ENCODE measurements around the gene LUC7L3. TPM values are rescaled to one million over a fixed set of nuclear protein-coding genes. Genes with fewer than 3 reads are reported as not detected.
A peak's percentile ranks its signal among the peaks of the same experiment; 100 is the strongest.

LUC7L3 gene
- total RNA-seq, 2 donors from 2014 or later = 82.0 to 92.5 TPM

- intact Hi-C loops (cut with DNase I) = loop anchor here (5.0 kb wide), 3 partner anchors 42 to 142 kb away; no protein-coding TSS in a partner anchor
- peak; percentile 71 for DNase-seq (ENCODE audit: low spot score)
These were observed 34.6 kb upstream of the LUC7L3 start for GRCh38 chr17:50684612-50685333.

GRCh38 chr17:50685334-50685665 lies 34.1 kb upstream of the LUC7L3 start:
- intact Hi-C loops (cut with DNase I) = loop anchor here in 1 of 2 donors (5.0 kb wide), 1 partner anchor 143 kb away; no protein-coding TSS in a partner anchor
- no peak for DNase-seq (ENCODE audit: low spot score)

DNA sequence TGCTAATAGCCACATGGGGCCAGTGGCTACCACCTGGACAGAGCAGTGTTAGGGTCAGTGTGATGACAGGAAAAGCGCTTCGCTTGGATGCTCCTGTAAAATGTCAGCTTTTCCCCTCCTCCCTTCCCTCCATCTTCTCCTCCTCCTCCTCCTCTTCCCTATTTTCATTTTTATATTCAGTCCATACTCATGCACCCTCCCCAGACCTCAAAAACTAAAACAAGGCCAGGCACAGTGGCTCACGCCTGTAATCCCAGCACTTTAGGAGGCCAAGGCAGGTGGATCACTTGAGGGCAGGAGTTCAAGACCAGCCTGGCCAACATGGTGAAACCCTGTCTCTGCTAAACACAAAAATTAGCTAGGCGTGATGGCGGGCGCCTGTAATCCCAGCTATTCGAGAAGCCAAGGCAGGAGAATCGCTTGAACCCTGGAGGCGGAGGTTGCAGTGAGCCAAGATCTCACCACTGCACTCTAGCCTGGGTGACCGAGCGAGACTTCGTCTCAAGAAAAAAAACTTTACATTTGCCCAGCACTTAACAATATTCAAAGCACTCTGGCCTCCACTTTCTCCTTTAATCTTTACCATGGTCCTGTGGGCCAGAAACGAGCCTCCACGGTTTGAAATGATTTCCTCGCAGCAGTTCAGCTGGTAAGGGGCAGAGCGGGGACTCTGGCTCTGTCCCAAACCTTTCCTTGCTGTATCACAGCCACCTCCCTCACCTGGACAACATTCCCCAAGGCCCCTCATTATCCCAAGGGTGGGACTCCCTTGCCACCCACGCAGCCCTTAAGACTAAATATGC lies 33.5 kb upstream of the LUC7L3 start:
- intact Hi-C loops (cut with DNase I) = loop anchor here in 1 of 2 donors (5.0 kb wide), 1 partner anchor 144 kb away; no protein-coding TSS in a partner anchor
- DNase-seq (ENCODE audit: low spot score) = peak; percentile 20

DNA sequence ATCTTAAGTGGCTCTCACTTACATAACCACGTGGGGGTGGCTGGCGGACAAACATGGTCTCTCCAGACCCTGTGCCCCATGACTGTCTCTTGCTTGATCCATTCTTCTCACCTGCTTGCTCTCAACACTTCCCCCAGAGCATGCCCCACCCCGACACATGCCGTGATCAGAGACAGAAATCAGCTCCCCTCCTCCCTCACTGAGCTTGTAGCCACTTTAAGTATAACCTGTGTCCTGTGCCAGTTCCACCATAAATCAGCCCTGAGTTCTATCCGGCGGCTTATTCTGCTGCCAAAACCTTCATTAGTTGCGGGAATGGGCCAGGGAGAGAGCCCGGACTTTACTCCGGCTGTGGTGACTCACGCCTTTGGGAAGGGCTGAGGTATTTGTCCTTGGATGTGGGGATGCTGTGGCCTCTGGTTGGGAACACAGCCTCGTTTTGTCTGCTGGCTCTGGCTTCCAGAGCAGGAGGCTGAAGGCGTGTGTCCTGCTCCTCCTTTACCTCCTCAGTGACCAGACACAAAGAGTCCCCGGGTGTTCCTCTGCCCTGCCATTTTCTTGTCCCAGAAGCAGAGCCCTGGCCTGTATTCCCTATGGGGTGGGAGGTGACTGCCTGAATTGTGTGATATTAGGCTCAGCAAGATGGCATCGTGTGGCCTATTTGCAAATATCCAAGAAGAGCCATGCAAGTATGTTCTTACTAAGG lies 32.8 kb upstream of the LUC7L3 start:
- peak; percentile 94 for DNase-seq (ENCODE audit: low spot score)
- intact Hi-C loops (cut with DNase I) = loop anchor here in 1 of 2 donors (5.0 kb wide), 1 partner anchor 144 kb away; no protein-coding TSS in a partner anchor

DNA sequence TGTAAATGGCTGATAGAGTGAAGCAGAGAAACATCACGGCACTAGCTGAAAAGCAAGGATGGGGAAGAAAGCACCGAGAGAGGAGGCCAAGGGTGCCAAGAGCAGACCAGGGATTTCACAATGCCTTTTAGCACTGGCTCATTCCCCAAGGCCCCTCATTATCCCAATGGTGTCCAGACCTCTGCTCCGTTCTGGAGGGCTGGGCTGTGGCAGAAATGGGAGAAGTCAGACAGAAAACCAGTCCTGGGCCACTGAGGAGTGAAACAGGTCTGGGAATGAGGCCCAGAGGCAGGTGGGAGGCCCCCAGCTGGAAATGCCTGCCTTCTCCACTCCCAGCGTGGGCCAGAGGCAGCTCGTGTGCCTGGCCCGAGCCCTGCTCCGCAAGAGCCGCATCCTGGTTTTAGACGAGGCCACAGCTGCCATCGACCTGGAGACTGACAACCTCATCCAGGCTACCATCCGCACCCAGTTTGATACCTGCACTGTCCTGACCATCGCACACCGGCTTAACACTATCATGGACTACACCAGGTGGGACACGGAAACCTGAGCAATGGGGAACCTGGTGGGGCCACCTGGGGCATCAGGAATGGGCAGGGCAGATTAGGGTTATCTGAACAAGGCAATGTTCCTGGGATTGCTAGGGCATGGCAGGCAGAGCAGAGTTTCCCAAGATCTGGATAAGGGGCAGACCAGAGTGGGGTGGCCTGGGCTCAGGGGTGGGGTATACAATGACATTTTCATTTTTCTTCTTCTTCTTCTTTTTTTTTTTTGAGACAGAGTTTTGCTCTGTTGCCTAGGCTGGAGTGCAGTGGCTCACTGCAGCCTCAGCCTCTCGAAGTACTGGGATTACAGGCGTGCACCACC lies 32.0 kb upstream of the LUC7L3 start:
- no peak for DNase-seq (ENCODE audit: low spot score)

GRCh38 chr17:50688245-50688644 lies 31.2 kb upstream of the LUC7L3 start:
- intact Hi-C loops (cut with DNase I) = loop anchor here in 1 of 2 donors (5.0 kb wide), 1 partner anchor 146 kb away; no protein-coding TSS in a partner anchor
- DNase-seq (ENCODE audit: low spot score) = no peak

More for the DNA sequence above, 32.0 kb upstream of the LUC7L3 start:
- intact Hi-C loops (cut with DNase I) = loop anchor here in 1 of 2 donors (5.0 kb wide), 1 partner anchor 145 kb away; no protein-coding TSS in a partner anchor

GRCh38 chr17:50689251-50689650 lies 30.2 kb upstream of the LUC7L3 start:
- DNase-seq (ENCODE audit: low spot score) = peak; percentile 72
- intact Hi-C loops (cut with DNase I) = loop anchor here in 1 of 2 donors (5.0 kb wide), 1 partner anchor 147 kb away; no protein-coding TSS in a partner anchor

DNA sequence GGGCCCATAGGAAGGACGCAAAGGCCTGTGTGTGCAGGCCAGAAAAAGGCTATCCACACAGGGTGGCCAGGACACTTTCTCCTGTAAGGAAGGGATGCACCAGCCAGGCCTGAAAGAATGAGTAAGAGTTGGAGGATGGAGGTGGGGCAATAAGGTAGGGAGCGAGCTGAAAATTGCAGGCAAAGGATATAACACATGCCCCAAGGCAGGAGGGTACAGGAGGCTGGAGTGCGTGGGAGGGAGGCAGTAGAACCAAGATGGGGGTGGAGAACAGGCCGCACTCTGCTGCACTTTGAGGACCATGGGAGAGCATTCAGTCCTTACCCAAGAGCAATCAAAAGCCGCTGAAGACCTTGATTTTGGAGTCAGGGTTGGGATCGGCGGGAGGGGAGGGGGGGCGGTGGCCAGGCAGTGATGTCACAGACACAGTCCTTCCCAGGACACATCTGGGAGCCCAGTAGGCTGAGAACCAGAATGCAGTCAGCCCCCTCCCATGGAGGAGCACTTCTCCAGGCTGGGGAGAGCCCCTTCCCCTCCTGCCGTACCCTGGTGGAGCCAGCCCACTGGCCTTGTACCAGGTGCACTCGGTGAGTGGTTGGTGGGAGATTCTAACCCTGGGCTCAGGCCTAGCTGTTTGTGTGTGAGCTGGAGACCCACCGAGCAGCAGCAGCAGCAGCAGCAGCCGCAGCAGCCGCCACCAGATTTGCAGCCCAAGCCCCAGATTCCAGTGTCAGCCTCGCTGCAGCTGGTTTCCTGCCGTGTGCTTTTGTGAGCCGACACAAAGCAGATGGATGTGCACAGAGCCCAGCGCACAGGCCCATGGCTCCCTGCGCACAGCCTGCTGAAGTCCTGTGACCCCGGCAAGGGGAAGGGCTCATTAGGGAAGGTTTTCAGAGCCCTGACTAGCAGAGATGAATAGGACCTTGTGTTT lies 29.2 kb upstream of the LUC7L3 start:
- intact Hi-C loops (cut with DNase I) = loop anchor here (5.0 kb wide), 2 partner anchors 58 to 148 kb away; partner anchors contain the start of gene ABCC3 (in 1 of the 2)
- peak; percentile 51 for DNase-seq (ENCODE audit: low spot score)

DNA sequence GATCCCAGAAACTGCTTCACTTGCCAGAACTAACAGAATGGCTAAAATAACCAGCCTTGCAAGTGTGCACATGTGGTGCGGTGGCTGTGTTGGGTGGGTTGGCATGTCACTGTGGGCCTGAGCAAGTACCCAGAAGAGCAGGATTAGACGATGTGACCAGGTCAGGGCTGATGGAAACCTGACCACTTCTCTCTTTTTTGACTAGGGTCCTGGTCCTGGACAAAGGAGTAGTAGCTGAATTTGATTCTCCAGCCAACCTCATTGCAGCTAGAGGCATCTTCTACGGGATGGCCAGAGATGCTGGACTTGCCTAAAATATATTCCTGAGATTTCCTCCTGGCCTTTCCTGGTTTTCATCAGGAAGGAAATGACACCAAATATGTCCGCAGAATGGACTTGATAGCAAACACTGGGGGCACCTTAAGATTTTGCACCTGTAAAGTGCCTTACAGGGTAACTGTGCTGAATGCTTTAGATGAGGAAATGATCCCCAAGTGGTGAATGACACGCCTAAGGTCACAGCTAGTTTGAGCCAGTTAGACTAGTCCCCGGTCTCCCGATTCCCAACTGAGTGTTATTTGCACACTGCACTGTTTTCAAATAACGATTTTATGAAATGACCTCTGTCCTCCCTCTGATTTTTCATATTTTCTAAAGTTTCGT lies 28.4 kb upstream of the LUC7L3 start:
- DNase-seq (ENCODE audit: low spot score) = no peak
- intact Hi-C loops (cut with DNase I) = loop anchor here in 1 of 2 donors (5.0 kb wide), 1 partner anchor 59 kb away; the partner anchor contains the start of gene ABCC3

- intact Hi-C loops (cut with DNase I) = loop anchor here in 1 of 2 donors (5.0 kb wide), 1 partner anchor 59 kb away; the partner anchor contains the start of gene ABCC3
- no peak for DNase-seq (ENCODE audit: low spot score)
These were observed 27.6 kb upstream of the LUC7L3 start for GRCh38 chr17:50691550-50692447.

- intact Hi-C loops (cut with DNase I) = loop anchor here in 1 of 2 donors (5.0 kb wide), 1 partner anchor 60 kb away; the partner anchor contains the start of gene ABCC3
- DNase-seq (ENCODE audit: low spot score) = no peak
These were observed 26.9 kb upstream of the LUC7L3 start for GRCh38 chr17:50692448-50693035.

GRCh38 chr17:50693036-50693682 lies 26.2 kb upstream of the LUC7L3 start:
- no peak for DNase-seq (ENCODE audit: low spot score)
- intact Hi-C loops (cut with DNase I) = loop anchor here in 1 of 2 donors (5.0 kb wide), 1 partner anchor 61 kb away; the partner anchor contains the start of gene ABCC3

DNA sequence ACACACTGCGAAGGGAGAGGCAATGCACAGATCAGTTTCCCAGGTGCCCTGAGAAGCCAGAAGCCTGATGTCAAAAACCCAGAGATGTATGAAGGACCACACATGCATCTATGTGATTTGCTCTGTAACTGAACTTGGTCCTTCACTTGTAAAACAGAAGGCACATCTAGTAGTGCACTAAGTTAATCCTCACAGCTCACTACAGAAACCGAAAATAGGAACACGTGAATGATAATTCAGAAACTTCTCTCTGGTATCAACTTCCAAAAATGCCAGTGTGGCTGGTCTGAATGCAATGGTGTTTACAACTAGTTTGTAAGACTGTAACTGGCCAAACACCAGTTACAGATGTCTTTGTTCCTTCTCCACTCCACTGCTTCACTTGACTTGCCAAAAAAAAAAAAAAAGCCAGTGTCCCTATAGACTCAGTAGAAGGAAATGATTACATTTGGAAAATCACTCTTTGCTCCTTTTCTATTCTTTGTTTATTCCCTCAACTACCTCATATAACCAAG lies 23.0 kb upstream of the LUC7L3 start:
- no peak for DNase-seq (ENCODE audit: low spot score)
- intact Hi-C loops (cut with DNase I) = loop anchor here in 1 of 2 donors (5.0 kb wide), 1 partner anchor 149 kb away; the partner anchor contains the start of gene SPATA20

- intact Hi-C loops (cut with DNase I) = loop anchor here in 1 of 2 donors (5.0 kb wide), 1 partner anchor 150 kb away; the partner anchor contains the start of gene SPATA20
- no peak for DNase-seq (ENCODE audit: low spot score)
These were observed 22.3 kb upstream of the LUC7L3 start for GRCh38 chr17:50697062-50697461.

Measured in posterior vena cava (tissue), 2 donors.